Fibroblast of lung (primary cell): ENCODE data around the gene SLC39A12. TPM values are rescaled to one million over a fixed set of nuclear protein-coding genes. Genes with fewer than 3 reads are reported as not detected.
A peak's percentile ranks its signal among the peaks of the same experiment; 100 is the strongest.

Source experiments
- DNase-seq, 2 donors: peaks; one replicate each; pipeline versions ENCODE4 v3.0.0 to v3.0.0-alpha.2; 2010; ENCODE audit warnings: low read depth in 2 of 2
- H2AFZ ChIP-seq: 2 replicates; pipeline ENCODE4 v1.5.1; 2012; ENCODE audit warnings: low read length, control low read depth, inconsistent platforms
- H3K27ac ChIP-seq: 2 replicates; pipeline ENCODE4 v1.5.1; 2011; ENCODE audit warnings: low read length, control low read depth; ENCODE audit not compliant: insufficient read depth
- H3K27me3 ChIP-seq: 2 replicates; pipeline ENCODE4 v1.5.1; 2011; ENCODE audit warnings: mild to moderate bottlenecking, low read length; ENCODE audit not compliant: control insufficient read depth, insufficient read depth
- H3K36me3 ChIP-seq: 2 replicates; pipeline ENCODE4 v1.5.1; 2011; ENCODE audit warnings: low read length; ENCODE audit not compliant: control insufficient read depth, insufficient read depth
- H3K4me1 ChIP-seq: 2 replicates; pipeline ENCODE4 v1.5.1; 2011; ENCODE audit warnings: low read length; ENCODE audit not compliant: control insufficient read depth, insufficient read depth; ENCODE audit errors: extremely low read depth
- H3K4me2 ChIP-seq: 2 replicates; pipeline ENCODE4 v1.5.1; 2011; ENCODE audit warnings: low read length, control low read depth; ENCODE audit not compliant: insufficient read depth; ENCODE audit errors: extremely low read depth
- H3K4me3 ChIP-seq, 4 experiments: fragments of 200-600 bp in 1 of 4; sonication (generic) in 1 of 4; replicated peaks in 1 of 4; 2 replicates each; pipeline ENCODE4 v1.5.1; 2011 to 2016; ENCODE audit warnings: low read length in 4 of 4, low read depth in 3 of 4, mild to moderate bottlenecking in 3 of 4, control low read depth in 2 of 4, inconsistent platforms in 1 of 4, mixed read lengths in 1 of 4; ENCODE audit not compliant: insufficient read depth in 1 of 4; ENCODE audit errors: control extremely low read depth in 1 of 4
- H3K79me2 ChIP-seq: 2 replicates; pipeline ENCODE4 v1.5.1; 2012; ENCODE audit warnings: mild to moderate bottlenecking, low read length, inconsistent platforms; ENCODE audit not compliant: control insufficient read depth, insufficient read depth
- H3K9ac ChIP-seq: 2 replicates; pipeline ENCODE4 v1.5.1; 2011; ENCODE audit warnings: mild to moderate bottlenecking, low read length, control low read depth; ENCODE audit not compliant: insufficient read depth
- H3K9me3 ChIP-seq: 2 replicates; pipeline ENCODE4 v1.5.1; 2012; ENCODE audit warnings: low read depth, low read length; ENCODE audit not compliant: control insufficient read depth, insufficient read depth
- H4K20me1 ChIP-seq: 2 replicates; pipeline ENCODE4 v1.5.1; 2011; ENCODE audit warnings: low read length; ENCODE audit not compliant: control insufficient read depth, insufficient read depth; ENCODE audit errors: extremely low read depth
- EZH2 ChIP-seq: IDR thresholded peaks from 2 replicates; pipeline ENCODE4 v1.5.1; 2012; ENCODE audit warnings: low read length, control low read depth, mild to moderate bottlenecking; ENCODE audit errors: missing control alignments
- polyA plus RNA-seq, 2 donors: library from polyadenylated mRNA; depleted of rRNA in 1 of 2; stranded (reverse) in 1 of 2; unstranded in 1 of 2; fragments of >200 nt; gene quantifications; 2 replicates each; pipeline ENCODE4 v1.2.1, GENCODE V29; 2011 to 2012; ENCODE audit warnings: missing spikeins in 1 of 2
- total RNA-seq: library from RNA; depleted of rRNA; stranded (reverse); fragments of >200 nt; gene quantifications from 2 replicates; pipeline ENCODE4 v1.2.1, GENCODE V29; 2014
- TF ChIP-seq, protein P1 (sequence below), 2 donors: IDR thresholded peaks in 1 of 2; conservative IDR thresholded peaks in 1 of 2; 1 replicate in 1 of 2; 2 replicates in 1 of 2; pipeline ENCODE4 v1.5.1; 2011 to 2012; ENCODE audit warnings: low read length in 2 of 2, control low read depth in 1 of 2, inconsistent platforms in 1 of 2, low read depth in 1 of 2, mild to moderate bottlenecking in 1 of 2

The SLC39A12 gene
- total and polyA plus RNA-seq, 2 donors (not counting 1 experiment from before 2014, with no cell fraction given) = not detected

DNA sequence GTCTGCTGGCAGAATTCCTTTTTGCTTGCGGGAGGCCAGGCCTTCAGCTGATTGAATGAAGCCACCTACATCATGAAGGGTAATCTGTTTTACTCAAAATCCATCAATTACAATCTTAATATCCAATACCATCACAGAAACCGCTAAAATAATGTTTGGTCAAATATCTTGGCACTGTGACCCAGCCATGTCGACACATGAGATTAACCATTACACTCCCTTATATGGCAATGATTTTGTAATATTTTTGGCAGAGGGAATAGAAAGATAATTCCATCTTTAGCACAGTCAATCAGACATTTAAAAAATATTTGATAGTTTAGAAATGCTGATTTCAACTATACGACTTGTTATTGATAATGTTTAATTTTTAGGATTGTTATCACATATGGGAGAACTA is 36.5 kb upstream of the SLC39A12 start:
- peak in 1 of 2 donors; percentile 44 for DNase-seq
- Histone ChIP-seq H3K27me3 (no peaks in the 10 kb centered on the region), H3K4me3 (no peak overlapping the region), H3K9ac (no peak overlapping the region), H3K36me3 (no peaks in the 10 kb centered on the region), H3K79me2 (no peaks in the 10 kb centered on the region), H3K27ac (no peak overlapping the region), H2AFZ (no peak overlapping the region), H4K20me1 (no peaks in the 10 kb centered on the region), H3K4me2 (no peak overlapping the region), H3K4me1 (no peaks in the 10 kb centered on the region), H3K9me3 (no peaks in the 10 kb centered on the region)
- TF ChIP-seq, protein P1, sequence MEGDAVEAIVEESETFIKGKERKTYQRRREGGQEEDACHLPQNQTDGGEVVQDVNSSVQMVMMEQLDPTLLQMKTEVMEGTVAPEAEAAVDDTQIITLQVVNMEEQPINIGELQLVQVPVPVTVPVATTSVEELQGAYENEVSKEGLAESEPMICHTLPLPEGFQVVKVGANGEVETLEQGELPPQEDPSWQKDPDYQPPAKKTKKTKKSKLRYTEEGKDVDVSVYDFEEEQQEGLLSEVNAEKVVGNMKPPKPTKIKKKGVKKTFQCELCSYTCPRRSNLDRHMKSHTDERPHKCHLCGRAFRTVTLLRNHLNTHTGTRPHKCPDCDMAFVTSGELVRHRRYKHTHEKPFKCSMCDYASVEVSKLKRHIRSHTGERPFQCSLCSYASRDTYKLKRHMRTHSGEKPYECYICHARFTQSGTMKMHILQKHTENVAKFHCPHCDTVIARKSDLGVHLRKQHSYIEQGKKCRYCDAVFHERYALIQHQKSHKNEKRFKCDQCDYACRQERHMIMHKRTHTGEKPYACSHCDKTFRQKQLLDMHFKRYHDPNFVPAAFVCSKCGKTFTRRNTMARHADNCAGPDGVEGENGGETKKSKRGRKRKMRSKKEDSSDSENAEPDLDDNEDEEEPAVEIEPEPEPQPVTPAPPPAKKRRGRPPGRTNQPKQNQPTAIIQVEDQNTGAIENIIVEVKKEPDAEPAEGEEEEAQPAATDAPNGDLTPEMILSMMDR (conservative IDR thresholded peaks at IDR 0.05 in 1 of 2, IDR thresholded peaks at IDR 0.05 in 1 of 2; ENCODE audit: low read depth in 1 of 2, low read length in 2 of 2) = no peak
- no peak for TF ChIP-seq EZH2

DNA sequence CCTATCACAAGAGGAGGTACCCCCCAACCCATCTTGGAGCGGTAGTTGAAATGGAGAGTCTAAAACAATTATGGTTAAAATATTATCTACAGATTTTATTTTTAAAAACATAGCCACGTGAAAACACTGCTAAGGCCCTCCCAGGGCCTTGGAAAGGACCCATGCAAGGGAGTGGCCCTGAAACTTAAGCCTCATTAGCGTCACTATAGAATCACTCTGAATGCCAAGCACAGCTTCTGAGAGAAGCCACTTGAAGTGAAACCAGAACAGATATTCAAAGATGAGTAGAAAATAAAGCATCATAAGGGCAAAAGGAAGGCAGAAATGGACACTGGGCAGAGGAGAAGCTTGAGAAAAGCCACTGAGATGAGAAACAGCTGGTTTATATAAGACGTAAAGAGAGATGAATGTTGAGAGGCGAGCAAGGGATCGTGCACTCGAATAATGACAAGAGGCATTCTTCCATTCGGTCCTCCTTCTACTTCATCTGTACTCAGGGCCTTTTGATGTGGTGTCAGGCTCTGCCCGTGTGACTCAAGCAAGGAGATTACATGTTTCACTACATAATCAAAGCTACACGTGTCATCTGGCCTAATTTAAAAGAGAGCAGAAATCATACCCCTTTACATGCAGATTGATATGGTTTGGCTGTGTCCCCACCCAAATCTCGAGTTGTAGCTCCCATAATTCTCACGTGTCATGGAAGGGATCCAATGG is 33.4 kb upstream of the SLC39A12 start:
- Histone ChIP-seq H3K79me2 (no peaks in the 10 kb centered on the region), H3K9ac (no peak overlapping the region), H3K27ac (no peak overlapping the region), H4K20me1 (no peaks in the 10 kb centered on the region), H2AFZ (peak overlapping the region; percentile 32), H3K4me2 (no peak overlapping the region), H3K36me3 (no peaks in the 10 kb centered on the region), H3K27me3 (no peaks in the 10 kb centered on the region), H3K9me3 (no peaks in the 10 kb centered on the region), H3K4me1 (no peaks in the 10 kb centered on the region), H3K4me3 (no peak overlapping the region)
- DNase-seq = peak; percentile 2 to 65
- TF ChIP-seq, protein P1 (conservative IDR thresholded peaks at IDR 0.05 in 1 of 2, IDR thresholded peaks at IDR 0.05 in 1 of 2; ENCODE audit: low read depth in 1 of 2, low read length in 2 of 2) = no peak
- no peak for TF ChIP-seq EZH2

DNA sequence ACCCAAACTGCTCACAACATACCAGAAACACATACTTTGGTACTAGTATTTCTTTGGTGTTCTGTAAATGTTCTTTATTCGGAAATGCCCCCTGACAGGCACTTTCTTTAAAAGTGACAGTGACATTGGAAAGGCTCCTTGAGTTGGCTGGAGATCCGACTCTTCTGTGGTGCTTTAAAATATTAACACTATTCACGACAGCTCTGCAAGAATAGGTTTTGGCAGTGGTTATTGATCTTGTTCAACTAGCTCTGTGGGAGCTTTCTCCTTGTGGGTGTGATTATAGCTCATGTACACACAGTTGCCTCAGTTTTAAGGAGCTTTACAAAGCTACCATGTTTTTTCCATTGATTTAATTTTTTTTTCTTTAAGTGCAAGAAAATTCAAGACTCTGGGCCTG is 30.3 kb upstream of the SLC39A12 start:
- no peak for TF ChIP-seq EZH2
- TF ChIP-seq, protein P1 (conservative IDR thresholded peaks at IDR 0.05 in 1 of 2, IDR thresholded peaks at IDR 0.05 in 1 of 2; ENCODE audit: low read depth in 1 of 2, low read length in 2 of 2) = no peak
- Histone ChIP-seq H3K27me3 (no peaks in the 10 kb centered on the region), H3K4me3 (no peak overlapping the region), H3K36me3 (no peaks in the 10 kb centered on the region), H3K9me3 (no peaks in the 10 kb centered on the region), H3K79me2 (no peaks in the 10 kb centered on the region), H4K20me1 (no peaks in the 10 kb centered on the region), H3K27ac (no peak overlapping the region), H2AFZ (no peak overlapping the region), H3K4me2 (no peak overlapping the region), H3K4me1 (peaks cover 7% of the 10 kb centered on the region), H3K9ac (no peak overlapping the region)
- DNase-seq = no peak
